HG02798 (cell line): ENCODE results near the gene CDON.
A peak's percentile ranks its signal among the peaks of the same experiment; 100 is the strongest.

Source experiments
- ATAC-seq: cut with Tn5 transposase; IDR thresholded peaks from one replicate; pipeline ENCODE4 v1.9.1; 2021; ENCODE audit warnings: mild to moderate bottlenecking; ENCODE audit not compliant: unreplicated experiment, poor library complexity

CDON gene

GRCh38 chr11:126086248-126086647 lies 23.6 kb upstream of the CDON start:
- no peak for ATAC-seq

- ATAC-seq: no peak
These were observed 21.9 kb upstream of the CDON start for GRCh38 chr11:126084608-126084912.

DNA sequence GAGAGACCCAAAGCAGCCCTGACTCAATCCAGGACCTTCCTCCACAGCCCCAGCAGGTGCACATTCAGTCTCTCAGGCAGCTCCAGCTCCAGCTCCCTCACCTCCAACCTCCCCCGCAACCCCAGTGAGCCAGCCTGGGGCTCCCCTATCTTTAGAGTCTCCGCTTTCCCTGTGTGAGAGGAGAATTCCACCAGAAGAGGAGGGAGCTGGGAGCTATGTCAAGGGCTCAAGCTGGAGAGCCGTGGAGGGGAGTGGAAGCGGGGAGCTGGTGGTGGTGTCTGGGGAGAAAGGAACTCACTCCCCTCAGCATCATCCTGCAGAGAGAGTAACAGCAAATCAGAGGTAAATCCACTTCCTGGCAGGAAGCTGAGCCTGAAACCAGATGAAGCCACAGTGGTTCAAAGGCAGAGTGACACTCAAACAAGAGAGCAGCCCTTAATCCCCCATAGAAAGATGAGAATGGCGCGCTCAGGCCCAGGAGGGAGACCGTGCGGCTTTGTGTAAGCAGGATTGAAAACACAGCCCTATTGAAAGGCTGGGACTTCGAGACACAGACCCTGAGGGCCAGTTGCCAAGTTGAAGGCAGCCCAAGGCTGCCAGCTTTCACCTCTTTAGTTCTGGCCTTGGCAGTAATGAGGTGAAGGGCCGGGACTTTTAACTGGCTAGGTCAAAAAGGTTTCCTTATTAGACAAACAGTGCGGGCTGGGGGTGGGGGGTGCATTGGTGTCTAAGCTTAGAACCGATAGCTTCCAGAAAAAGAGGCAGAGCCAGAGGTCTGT lies 21.4 kb upstream of the CDON start:
- ATAC-seq: no peak

- ATAC-seq: no peak
These were observed 19.8 kb upstream of the CDON start for GRCh38 chr11:126082251-126083109.

DNA sequence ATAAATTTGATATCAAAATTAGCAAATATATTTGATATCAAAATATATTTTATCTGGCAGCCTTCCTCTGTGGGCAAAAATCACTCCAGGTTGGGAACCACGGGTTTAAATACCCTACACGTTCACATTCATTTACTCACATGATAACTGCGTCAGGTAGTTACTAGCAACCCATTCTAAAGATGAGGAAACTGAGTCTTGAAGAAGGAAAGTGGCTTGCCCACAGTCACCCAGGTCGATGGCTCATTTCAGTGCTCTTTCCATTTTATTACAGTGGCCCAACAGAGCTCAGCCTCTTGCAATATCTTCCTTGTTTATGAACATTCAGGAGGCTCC lies 19.2 kb upstream of the CDON start:
- ATAC-seq: no peak

DNA sequence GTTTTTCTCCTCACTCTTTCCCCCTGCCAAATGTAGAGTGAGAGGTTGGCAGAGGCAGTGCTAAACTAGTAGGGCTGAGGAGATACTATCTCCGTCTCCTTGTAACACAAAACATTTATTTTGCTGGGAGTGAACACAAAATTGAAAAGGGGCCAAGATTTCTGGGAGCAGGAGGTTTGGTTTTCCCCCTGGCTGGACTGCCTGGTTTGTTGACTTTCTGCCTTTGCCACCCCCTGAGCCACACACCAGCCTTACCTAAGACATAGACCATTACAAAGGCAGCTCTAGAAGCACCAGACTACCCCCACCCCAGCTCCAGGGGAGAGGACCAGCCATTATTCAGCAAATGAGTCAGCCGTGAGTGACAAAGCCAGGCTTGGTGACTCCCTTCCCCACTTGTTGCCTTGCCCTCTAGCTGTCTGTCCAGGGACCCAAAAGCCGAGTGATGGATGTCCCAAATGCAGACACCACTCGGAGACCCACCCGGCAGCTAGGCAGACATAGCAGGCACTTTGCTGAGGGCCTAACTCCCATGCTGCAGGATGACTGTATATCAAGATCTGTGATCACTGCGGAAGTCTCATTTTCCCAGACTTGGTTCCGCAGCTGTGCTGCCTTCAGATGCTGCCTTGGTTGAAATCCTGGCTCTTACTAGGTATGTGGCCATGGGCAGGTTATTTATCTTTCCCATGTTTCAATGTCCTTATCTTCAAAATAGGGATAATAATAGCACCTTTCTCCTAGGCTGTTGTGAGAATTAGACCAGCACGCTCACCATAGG lies 17.7 kb upstream of the CDON start:
- no peak for ATAC-seq

DNA sequence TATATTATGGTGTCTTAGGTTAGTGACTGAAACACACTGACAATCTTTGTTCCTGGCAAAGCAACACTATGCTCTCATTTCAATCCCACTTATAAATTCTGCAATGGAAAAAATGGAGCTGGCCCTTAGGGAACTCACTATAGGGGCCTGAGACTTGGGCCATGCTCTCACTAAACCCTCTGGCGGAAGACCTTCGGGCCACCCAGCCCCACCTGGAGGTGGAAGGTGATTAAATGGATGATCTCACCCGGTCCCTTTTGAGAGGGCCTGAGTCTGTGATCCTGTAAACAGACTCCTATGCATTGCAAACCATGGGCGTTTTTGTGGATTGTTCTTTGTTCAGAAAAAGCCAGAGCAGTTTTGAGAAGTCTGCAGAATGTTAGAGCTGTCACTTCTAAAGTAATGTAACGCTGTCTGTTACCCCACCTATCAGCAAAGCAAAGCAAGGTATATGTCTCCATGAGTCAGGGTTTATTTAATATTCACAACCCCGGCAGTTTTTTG lies 17.0 kb upstream of the CDON start:
- no peak for ATAC-seq

GRCh38 chr11:126076641-126077040 lies 14.0 kb upstream of the CDON start:
- no peak for ATAC-seq

DNA sequence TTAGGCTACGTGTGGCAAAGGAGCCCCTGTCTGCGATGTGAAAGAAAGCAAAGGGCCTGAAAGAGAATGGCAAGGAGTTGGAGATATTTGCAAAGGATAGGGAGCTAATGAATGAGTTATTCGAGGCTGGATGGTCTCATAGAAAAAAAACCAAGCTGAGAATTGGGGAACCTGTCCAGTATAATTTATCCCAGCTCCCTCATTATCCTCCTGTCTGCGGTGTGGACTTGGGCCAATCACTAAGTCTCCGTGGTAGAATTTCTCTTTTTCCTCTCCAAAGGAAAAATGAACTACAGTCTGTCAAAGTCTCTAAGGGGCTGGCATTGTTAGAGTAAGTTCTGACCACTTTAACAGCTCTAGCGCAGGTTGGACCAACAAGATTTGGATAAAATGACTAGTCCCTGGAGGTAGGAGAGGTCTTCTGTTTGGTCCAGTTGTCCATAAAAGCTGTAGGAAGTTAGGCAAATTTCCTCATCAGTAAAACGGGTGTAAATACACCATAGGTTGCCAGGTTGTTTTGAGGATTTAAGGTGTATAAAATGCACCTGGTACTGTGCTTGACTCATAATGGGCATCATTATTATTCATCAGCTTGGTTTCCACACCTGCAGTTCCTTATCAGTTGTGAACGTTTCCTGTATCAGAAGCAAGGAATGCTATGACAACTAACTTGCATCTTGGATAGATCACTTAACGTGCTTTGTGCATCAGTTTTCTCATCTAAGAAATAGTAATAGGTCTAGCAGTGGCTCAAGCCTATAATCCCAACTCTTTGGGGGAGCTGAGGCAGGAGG lies 10.3 kb upstream of the CDON start:
- ATAC-seq: no peak

DNA sequence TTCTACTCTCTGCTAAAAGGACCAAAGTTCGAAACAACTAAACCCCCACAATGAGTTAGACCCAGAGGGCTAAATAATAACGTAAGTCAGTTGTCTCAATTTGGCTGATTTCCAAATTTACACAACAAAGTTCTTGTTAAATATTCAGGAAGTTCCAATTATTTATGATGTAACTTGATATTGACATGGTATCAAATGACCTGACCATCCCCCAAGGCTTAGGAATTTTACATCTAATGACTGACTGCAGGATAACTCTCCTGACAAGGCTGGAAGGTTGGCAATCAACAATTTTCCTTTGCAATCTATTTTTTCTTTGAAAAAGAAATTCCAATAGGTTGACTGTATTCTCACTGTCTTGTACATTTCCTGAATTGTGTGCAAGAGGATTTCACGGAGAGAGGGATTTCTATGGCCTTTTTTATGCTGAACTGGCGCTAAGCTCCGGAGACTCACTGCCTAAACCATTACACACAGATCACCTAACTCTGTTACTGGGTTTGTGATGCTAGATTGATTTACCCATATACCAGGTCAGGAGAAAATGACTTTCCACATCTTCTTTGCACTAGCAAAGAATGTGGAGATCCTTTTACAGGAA lies 9.6 kb upstream of the CDON start:
- ATAC-seq: no peak

DNA sequence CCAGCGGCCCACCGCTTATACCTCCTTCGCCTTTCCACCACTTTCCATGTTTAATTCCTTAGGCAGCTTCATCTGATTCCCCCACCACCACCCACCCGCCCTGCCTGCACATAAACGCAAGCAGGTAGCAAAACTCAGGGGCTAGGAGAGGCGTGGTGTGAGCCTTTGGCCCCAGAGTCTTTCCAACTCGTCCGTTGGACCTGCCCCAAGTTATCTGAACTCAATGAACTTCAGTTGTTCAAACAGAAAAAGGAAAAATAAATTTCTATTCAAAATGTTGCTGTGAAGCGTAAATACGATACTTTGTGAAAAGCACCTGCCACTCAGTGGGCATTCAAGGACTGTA lies 814 bp upstream of the CDON start:
- ATAC-seq: no peak

DNA sequence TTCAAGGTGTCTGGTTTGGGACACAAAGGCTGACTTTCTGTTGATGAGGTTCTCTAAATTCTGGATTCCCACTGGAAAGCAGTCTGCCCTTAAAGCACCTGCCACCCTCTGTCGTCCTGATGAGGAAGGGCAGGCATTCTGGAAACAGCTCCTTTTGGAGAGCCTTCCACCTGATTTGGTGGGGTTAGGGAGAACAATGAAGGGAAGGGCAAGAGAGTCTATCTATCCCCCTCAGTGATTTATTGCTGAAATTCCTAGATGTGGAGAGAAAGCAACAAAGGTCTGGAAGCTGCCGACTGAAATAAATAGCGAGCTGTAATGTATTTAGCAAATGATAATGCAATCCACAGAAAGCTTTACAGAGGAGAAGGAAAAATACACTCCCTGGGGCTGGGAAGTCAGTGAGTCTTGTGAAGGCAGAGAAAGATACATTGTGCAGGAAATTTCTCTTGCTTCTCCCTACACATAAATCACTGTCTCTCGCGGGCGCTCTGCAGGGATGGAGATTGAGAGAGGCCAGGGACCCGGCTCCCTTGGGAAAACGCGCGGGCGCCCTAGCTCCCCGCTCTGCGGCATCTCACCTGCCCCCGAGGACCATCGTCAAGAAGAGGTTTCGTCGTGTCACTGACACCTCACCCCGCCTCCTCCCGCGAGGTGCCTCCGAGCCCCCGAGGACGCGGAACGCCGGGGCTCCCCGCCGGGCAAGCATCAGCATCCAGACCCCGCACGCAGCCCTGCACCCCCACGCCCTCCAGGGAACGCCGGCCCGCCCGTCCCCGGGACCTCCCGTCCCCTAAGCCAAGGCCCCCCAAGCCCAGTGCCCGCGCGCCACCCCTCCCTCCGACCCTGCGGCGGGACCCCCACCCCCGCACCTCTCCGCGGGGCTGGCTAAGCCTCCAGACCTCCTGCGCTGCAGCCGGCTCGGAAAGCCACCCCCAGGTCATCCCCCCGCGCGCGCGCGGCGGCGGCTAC lies 673 bp downstream of the CDON start:
- ATAC-seq: peak; percentile 0

- no peak for ATAC-seq
These were observed 1.9 kb downstream of the CDON start for GRCh38 chr11:126060757-126061171.

DNA sequence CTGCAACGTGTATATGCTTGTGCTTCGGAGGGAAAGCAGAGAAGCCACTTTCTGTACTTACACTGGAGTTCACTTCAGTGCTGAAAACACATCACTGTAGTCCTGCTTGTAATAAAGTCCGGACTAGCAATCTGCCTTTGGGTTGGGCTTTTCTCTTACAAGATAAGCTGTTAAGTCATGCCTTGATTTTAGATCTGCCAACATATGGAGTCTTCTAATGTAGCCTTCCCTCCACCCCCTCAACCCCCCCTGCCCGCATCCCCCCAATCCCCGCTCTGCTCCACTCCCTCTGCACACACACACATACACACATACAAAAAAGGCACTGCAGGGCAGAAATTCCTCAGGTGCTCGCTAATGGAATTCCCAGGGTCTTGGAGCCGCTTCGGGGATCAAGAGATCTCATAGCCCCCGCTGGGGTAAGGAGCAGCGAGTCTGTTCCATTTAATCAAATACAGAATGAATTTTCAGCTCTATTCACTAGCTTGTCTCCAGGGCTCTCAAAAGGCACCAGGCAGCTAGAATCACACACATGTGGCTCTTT lies 3.4 kb downstream of the CDON start:
- no peak for ATAC-seq

GRCh38 chr11:126058105-126058874 lies 4.4 kb downstream of the CDON start:
- ATAC-seq: no peak

DNA sequence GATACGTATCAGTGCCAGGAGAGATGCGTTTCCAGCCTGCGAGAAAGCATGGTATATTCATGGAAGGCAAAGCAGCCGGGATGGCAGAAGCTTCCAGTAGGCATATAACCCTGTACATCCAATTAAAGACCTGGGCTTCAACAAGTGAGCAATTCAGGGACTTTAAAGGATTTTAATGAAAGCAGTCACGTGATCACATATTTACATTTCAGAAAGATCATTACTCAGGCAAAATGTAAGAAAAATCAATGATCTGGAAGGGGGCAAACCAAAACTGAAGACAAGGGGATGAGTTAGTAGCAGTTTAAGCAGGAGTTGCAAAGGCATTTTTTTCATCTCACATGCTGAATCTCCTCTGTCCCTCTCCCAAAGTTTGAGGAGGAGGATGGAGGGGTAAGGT lies 7.8 kb downstream of the CDON start:
- no peak for ATAC-seq

GRCh38 chr11:126054408-126054807 lies 8.3 kb downstream of the CDON start:
- no peak for ATAC-seq
